ENCODE data around the gene KRT34.

The KRT34 gene

DNA sequence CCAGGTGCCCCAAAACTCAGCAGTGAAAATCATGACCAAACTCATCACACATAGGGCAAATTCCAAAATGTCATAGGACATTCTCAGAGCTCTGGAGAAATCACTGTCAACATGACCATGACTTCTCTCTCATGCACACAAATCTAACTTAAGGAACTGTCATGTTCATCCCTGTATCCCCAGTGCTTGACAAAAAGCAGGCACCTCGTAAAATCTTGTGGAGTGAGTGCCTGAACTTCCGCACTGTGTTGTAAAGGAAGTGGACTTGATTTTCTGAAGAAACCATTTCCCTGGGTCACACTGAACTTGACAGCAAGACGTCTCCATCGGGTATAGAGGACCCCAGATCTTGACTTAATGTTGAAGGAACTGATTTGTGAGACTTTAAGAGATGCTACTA lies 39.5 kb upstream of the KRT34 start:
- H3K4me1 ChIP-seq (ENCODE audit: low read length), result no peaks in the 10 kb centered on the region
- H3K27me3 ChIP-seq (ENCODE audit: low read depth, low read length), result no peaks in the 10 kb centered on the region
- H3K9ac ChIP-seq (ENCODE audit: low read length), result no peak overlapping the region
- no peaks in the 10 kb centered on the region for H3K9me3 ChIP-seq (ENCODE audit: insufficient read depth, low read length)
- H3K4me2 ChIP-seq (ENCODE audit: low read length), result no peak overlapping the region
- H3K79me2 ChIP-seq (ENCODE audit: low read length), result no peaks in the 10 kb centered on the region
- TF ChIP-seq, protein P1, sequence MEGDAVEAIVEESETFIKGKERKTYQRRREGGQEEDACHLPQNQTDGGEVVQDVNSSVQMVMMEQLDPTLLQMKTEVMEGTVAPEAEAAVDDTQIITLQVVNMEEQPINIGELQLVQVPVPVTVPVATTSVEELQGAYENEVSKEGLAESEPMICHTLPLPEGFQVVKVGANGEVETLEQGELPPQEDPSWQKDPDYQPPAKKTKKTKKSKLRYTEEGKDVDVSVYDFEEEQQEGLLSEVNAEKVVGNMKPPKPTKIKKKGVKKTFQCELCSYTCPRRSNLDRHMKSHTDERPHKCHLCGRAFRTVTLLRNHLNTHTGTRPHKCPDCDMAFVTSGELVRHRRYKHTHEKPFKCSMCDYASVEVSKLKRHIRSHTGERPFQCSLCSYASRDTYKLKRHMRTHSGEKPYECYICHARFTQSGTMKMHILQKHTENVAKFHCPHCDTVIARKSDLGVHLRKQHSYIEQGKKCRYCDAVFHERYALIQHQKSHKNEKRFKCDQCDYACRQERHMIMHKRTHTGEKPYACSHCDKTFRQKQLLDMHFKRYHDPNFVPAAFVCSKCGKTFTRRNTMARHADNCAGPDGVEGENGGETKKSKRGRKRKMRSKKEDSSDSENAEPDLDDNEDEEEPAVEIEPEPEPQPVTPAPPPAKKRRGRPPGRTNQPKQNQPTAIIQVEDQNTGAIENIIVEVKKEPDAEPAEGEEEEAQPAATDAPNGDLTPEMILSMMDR (IDR thresholded peaks at IDR 0.05; ENCODE audit: low read depth, low read length), result no peak
- TF ChIP-seq EZH2phosphoT487 (IDR thresholded peaks at IDR 0.05; ENCODE audit: low read depth), result no peak
- H3K4me3 ChIP-seq (ENCODE audit: low read length), result no peak overlapping the region
- H3K27ac ChIP-seq (ENCODE audit: low read length), result no peak overlapping the region
- H2AFZ ChIP-seq (ENCODE audit: low read depth, low read length), result no peak overlapping the region
- H3K36me3 ChIP-seq (replicated peaks; ENCODE audit: low read depth, low read length), result no peaks in the 10 kb centered on the region
- no peaks in the 10 kb centered on the region for H4K20me1 ChIP-seq (ENCODE audit: insufficient read depth, low read length)

DNA sequence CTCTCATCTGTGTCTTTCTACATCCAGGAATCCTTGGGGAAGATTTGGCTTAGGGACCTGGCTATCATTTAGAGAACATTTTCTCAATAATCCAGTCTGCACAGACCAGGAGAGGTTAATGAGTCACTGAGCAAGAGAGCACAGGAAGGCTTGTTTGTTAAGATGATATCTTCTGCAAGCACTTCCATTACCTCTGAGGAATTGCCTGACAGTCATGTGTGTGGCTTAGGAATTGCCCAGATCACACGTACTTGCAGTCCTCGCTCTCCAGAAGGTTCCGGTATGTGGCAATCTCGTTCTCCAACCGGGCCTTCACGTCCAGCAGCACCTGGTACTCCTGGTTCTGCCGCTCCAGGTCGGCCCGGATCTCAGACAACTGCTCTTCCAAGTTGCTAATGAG lies 39.0 kb upstream of the KRT34 start:
- H3K4me1 ChIP-seq (ENCODE audit: low read length), result no peaks in the 10 kb centered on the region
- no peak overlapping the region for H2AFZ ChIP-seq (ENCODE audit: low read depth, low read length)
- no peaks in the 10 kb centered on the region for H4K20me1 ChIP-seq (ENCODE audit: insufficient read depth, low read length)
- H3K27me3 ChIP-seq (ENCODE audit: low read depth, low read length), result no peaks in the 10 kb centered on the region
- no peak for TF ChIP-seq EZH2phosphoT487 (IDR thresholded peaks at IDR 0.05; ENCODE audit: low read depth)
- TF ChIP-seq, protein P1 (IDR thresholded peaks at IDR 0.05; ENCODE audit: low read depth, low read length), result no peak
- H3K9ac ChIP-seq (ENCODE audit: low read length), result no peak overlapping the region
- H3K27ac ChIP-seq (ENCODE audit: low read length), result no peak overlapping the region
- no peaks in the 10 kb centered on the region for H3K79me2 ChIP-seq (ENCODE audit: low read length)
- no peaks in the 10 kb centered on the region for H3K36me3 ChIP-seq (replicated peaks; ENCODE audit: low read depth, low read length)
- no peak overlapping the region for H3K4me3 ChIP-seq (ENCODE audit: low read length)
- no peak overlapping the region for H3K4me2 ChIP-seq (ENCODE audit: low read length)
- H3K9me3 ChIP-seq (ENCODE audit: insufficient read depth, low read length), result no peaks in the 10 kb centered on the region

DNA sequence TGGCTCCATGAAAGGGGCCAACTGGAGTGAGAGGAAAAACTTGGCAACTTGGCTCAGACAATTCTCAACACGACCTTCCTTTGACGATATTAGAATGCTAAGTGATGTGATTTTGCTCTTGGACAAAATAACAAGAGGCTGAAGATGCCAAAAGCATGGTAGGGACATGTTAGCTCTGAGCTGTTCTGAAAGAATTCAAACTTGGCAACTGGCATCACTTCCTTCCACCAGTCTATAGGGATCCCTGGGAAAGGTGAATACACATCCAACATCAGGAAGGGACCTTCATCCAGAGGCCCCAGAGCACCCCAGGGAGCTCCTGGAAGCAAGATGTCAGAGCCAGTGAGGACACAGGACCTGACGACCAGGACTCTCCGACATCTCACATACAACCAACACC lies 38.0 kb upstream of the KRT34 start:
- H3K9me3 ChIP-seq (ENCODE audit: insufficient read depth, low read length), result no peaks in the 10 kb centered on the region
- no peaks in the 10 kb centered on the region for H3K36me3 ChIP-seq (replicated peaks; ENCODE audit: low read depth, low read length)
- no peak overlapping the region for H3K4me3 ChIP-seq (ENCODE audit: low read length)
- H3K9ac ChIP-seq (ENCODE audit: low read length), result no peak overlapping the region
- H3K27ac ChIP-seq (ENCODE audit: low read length), result no peak overlapping the region
- no peaks in the 10 kb centered on the region for H3K79me2 ChIP-seq (ENCODE audit: low read length)
- no peak overlapping the region for H3K4me2 ChIP-seq (ENCODE audit: low read length)
- no peak overlapping the region for H2AFZ ChIP-seq (ENCODE audit: low read depth, low read length)
- H3K27me3 ChIP-seq (ENCODE audit: low read depth, low read length), result no peaks in the 10 kb centered on the region
- no peaks in the 10 kb centered on the region for H4K20me1 ChIP-seq (ENCODE audit: insufficient read depth, low read length)
- TF ChIP-seq, protein P1 (IDR thresholded peaks at IDR 0.05; ENCODE audit: low read depth, low read length), result no peak
- no peak for TF ChIP-seq EZH2phosphoT487 (IDR thresholded peaks at IDR 0.05; ENCODE audit: low read depth)
- H3K4me1 ChIP-seq (ENCODE audit: low read length), result no peaks in the 10 kb centered on the region

DNA sequence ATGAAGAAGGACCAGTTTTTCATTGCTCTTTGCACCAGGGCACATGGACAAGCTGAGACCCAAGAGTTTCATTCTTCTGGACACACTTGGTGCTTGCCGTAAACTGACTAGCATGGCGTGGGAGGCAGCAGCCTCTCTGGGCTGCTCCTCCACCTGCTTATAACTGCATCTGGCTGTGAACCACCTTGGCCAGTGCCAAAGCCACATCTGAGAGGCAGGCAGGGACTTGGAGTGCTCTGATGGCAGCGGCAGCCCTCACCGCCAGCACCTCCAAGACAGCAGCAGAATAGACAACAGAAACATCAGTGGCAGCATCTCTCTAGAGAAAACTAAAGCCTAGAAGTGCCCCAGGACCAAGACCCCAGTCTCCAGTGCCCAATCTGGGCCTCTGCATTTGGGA lies 37.6 kb upstream of the KRT34 start:
- no peaks in the 10 kb centered on the region for H4K20me1 ChIP-seq (ENCODE audit: insufficient read depth, low read length)
- no peaks in the 10 kb centered on the region for H3K27me3 ChIP-seq (ENCODE audit: low read depth, low read length)
- no peak for TF ChIP-seq EZH2phosphoT487 (IDR thresholded peaks at IDR 0.05; ENCODE audit: low read depth)
- TF ChIP-seq, protein P1 (IDR thresholded peaks at IDR 0.05; ENCODE audit: low read depth, low read length), result no peak
- H3K79me2 ChIP-seq (ENCODE audit: low read length), result no peaks in the 10 kb centered on the region
- no peak overlapping the region for H3K9ac ChIP-seq (ENCODE audit: low read length)
- no peak overlapping the region for H3K4me3 ChIP-seq (ENCODE audit: low read length)
- no peak overlapping the region for H3K4me2 ChIP-seq (ENCODE audit: low read length)
- H2AFZ ChIP-seq (ENCODE audit: low read depth, low read length), result no peak overlapping the region
- no peaks in the 10 kb centered on the region for H3K36me3 ChIP-seq (replicated peaks; ENCODE audit: low read depth, low read length)
- H3K4me1 ChIP-seq (ENCODE audit: low read length), result no peaks in the 10 kb centered on the region
- no peaks in the 10 kb centered on the region for H3K9me3 ChIP-seq (ENCODE audit: insufficient read depth, low read length)
- no peak overlapping the region for H3K27ac ChIP-seq (ENCODE audit: low read length)
